Measurements from ENCODE around the gene EPAS1. TPM values are rescaled to one million over a fixed set of nuclear protein-coding genes. Genes with fewer than 3 reads are reported as not detected.

EPAS1 gene
- total RNA-seq, 1 experiment from 2014 or later = 106 TPM

GRCh38 chr2:46381871-46382270 lies 84.7 kb downstream of the EPAS1 start:
- CTCF ChIA-PET = interaction anchor here (1.2 kb wide), 1 partner anchor 389 kb away, joined by 3 read pairs; no protein-coding TSS in a partner anchor
- no peak for ATAC-seq
- BruUV-seq (replicated peaks) = no TSS peak

GRCh38 chr2:46382331-46383112 lies 85.3 kb downstream of the EPAS1 start:
- intact Hi-C loops (cut with micrococcal nuclease; ENCODE audit: unreplicated experiment) (no loop called here), in situ Hi-C loops (cut with HindIII; ENCODE audit: low pct_unique_long_range_greater_than_20kb, low sequenced_read_pairs) (no loop called here)
- Histone ChIP-seq H3K27ac (ENCODE audit: low read length) (no peak overlapping the region), H3K36me3 (ENCODE audit: control insufficient read depth, insufficient read depth, low read length) (peaks cover 4% of the 10 kb centered on the region; the same call in 1 of the 2 replicates), H3K4me3 (ENCODE audit: low read depth in 2 of 2, low read length in 2 of 2) (no peak overlapping the region), H3K4me1 (ENCODE audit: control insufficient read depth, insufficient read depth, low read length) (no peaks in the 10 kb centered on the region), H3K9me3 (ENCODE audit: control insufficient read depth, insufficient read depth, low read depth, low read length) (no peaks in the 10 kb centered on the region), H3K27me3 (ENCODE audit: control insufficient read depth, insufficient read depth, low read length) (no peaks in the 10 kb centered on the region)
- DNase-seq (ENCODE audit: low read depth, low spot score) (no peak), ATAC-seq (no peak)
- ChIA-PET CTCF (no interaction called here), POLR2A (no interaction called here)
- no peak for TF ChIP-seq POLR2AphosphoS5 (IDR thresholded peaks at IDR 0.05; ENCODE audit: low read depth, low read length)
- TF ChIP-seq REST (IDR thresholded peaks at IDR 0.05; ENCODE audit: insufficient read depth in 1 of 2, low read depth in 2 of 2, low read length in 1 of 2) = no peak
- no peak for TF ChIP-seq SIN3A (IDR thresholded peaks at IDR 0.05; ENCODE audit: borderline replicate concordance, insufficient read depth, low read depth, low read length)
- TF ChIP-seq CTCF (IDR thresholded peaks at IDR 0.05) = no peak
- no peak for TF ChIP-seq TCF7L2 (IDR thresholded peaks at IDR 0.05; ENCODE audit: low read depth, low read length)
- no TSS peak for BruUV-seq (replicated peaks)

More at GRCh38 chr2:46381871-46382270, 84.7 kb downstream of the EPAS1 start:
- POLR2A ChIA-PET = interaction anchor here (0.7 kb wide), 1 partner anchor 48 kb away, joined by 4 read pairs; no protein-coding TSS in a partner anchor
- in situ Hi-C loops (cut with HindIII; ENCODE audit: low pct_unique_long_range_greater_than_20kb, low sequenced_read_pairs) (no loop called here), intact Hi-C loops (cut with micrococcal nuclease; ENCODE audit: unreplicated experiment) (no loop called here)
- no peak for DNase-seq (ENCODE audit: low read depth, low spot score)
- Histone ChIP-seq H3K4me1 (ENCODE audit: control insufficient read depth, insufficient read depth, low read length) (no peaks in the 10 kb centered on the region), H3K4me3 (ENCODE audit: low read depth in 2 of 2, low read length in 2 of 2) (no peak overlapping the region), H3K9me3 (ENCODE audit: control insufficient read depth, insufficient read depth, low read depth, low read length) (no peaks in the 10 kb centered on the region), H3K27me3 (ENCODE audit: control insufficient read depth, insufficient read depth, low read length) (no peaks in the 10 kb centered on the region), H3K36me3 (ENCODE audit: control insufficient read depth, insufficient read depth, low read length) (peaks cover 4% of the 10 kb centered on the region; the same call in 1 of the 2 replicates), H3K27ac (ENCODE audit: low read length) (no peak overlapping the region)
- no peak for TF ChIP-seq REST (IDR thresholded peaks at IDR 0.05; ENCODE audit: insufficient read depth in 1 of 2, low read depth in 2 of 2, low read length in 1 of 2)
- no peak for TF ChIP-seq POLR2AphosphoS5 (IDR thresholded peaks at IDR 0.05; ENCODE audit: low read depth, low read length)
- no peak for TF ChIP-seq TCF7L2 (IDR thresholded peaks at IDR 0.05; ENCODE audit: low read depth, low read length)
- TF ChIP-seq CTCF (IDR thresholded peaks at IDR 0.05) = no peak
- TF ChIP-seq SIN3A (IDR thresholded peaks at IDR 0.05; ENCODE audit: borderline replicate concordance, insufficient read depth, low read depth, low read length) = no peak

All from Panc1 (cell line).